MM.1S (cell line): ENCODE results near the gene GIPR.

Source experiments
- DNase-seq: peaks from one replicate; pipeline ENCODE4 v3.0.0-alpha.2; 2015
- H2AFZ ChIP-seq: fragments of 300-600 bp; sonication (generic); 2 replicates; pipeline ENCODE4 v1.6.0; 2016; ENCODE audit warnings: antibody characterized with exemption, low read length
- H3F3A ChIP-seq: fragments of 300-600 bp; sonication (generic); 2 replicates; pipeline ENCODE4 v1.6.1; 2016; ENCODE audit warnings: mild to moderate bottlenecking, antibody characterized with exemption, low read length, moderate library complexity, mixed read lengths; ENCODE audit not compliant: insufficient read depth
- H3K27ac ChIP-seq: fragments of 300-600 bp; sonication (generic); 2 replicates; pipeline ENCODE4 v1.5.1; 2016; ENCODE audit warnings: mild to moderate bottlenecking, low read length
- H3K27me3 ChIP-seq: fragments of 300-600 bp; sonication (generic); replicated peaks from 2 replicates; pipeline ENCODE4 v1.6.0; 2016; ENCODE audit warnings: low read length; ENCODE audit not compliant: insufficient read depth
- H3K36me3 ChIP-seq: fragments of 300-600 bp; sonication (generic); replicated peaks from 2 replicates; pipeline ENCODE4 v1.6.1; 2016; ENCODE audit warnings: mild to moderate bottlenecking, low read length, mixed read lengths; ENCODE audit not compliant: insufficient read depth
- H3K4me1 ChIP-seq: fragments of 300-600 bp; sonication (generic); 2 replicates; pipeline ENCODE4 v1.6.1; 2016; ENCODE audit warnings: low read length, mixed read lengths
- H3K4me2 ChIP-seq: fragments of 300-600 bp; sonication (generic); 2 replicates; pipeline ENCODE4 v1.6.0; 2016; ENCODE audit warnings: low read depth, low read length
- H3K4me3 ChIP-seq: fragments of 300-600 bp; sonication (generic); 2 replicates; pipeline ENCODE4 v1.5.1; 2016; ENCODE audit warnings: low read length, mixed read lengths
- H3K79me2 ChIP-seq: fragments of 300-600 bp; sonication (generic); 2 replicates; pipeline ENCODE4 v1.6.1; 2016; ENCODE audit warnings: mixed run types, low read length, mixed read lengths
- H3K9ac ChIP-seq: fragments of 300-600 bp; sonication (generic); 2 replicates; pipeline ENCODE4 v1.6.1; 2016; ENCODE audit warnings: low read length, mixed read lengths
- H3K9me2 ChIP-seq: fragments of 300-600 bp; sonication (generic); replicated peaks from 2 replicates; pipeline ENCODE4 v1.6.1; 2016; ENCODE audit warnings: mild to moderate bottlenecking, low read length, mixed read lengths; ENCODE audit not compliant: insufficient read depth
- H3K9me3 ChIP-seq: fragments of 300-600 bp; sonication (generic); replicated peaks from 2 replicates; pipeline ENCODE4 v1.6.1; 2016; ENCODE audit warnings: mild to moderate bottlenecking, low read length, mixed read lengths; ENCODE audit not compliant: insufficient read depth
- H4K20me1 ChIP-seq: fragments of 300-600 bp; sonication (generic); 2 replicates; pipeline ENCODE4 v1.6.1; 2016; ENCODE audit warnings: mild to moderate bottlenecking, low read length, moderate library complexity, mixed read lengths; ENCODE audit not compliant: insufficient read depth
- EZH2phosphoT487 ChIP-seq: fragments of 300-600 bp; sonication (generic); IDR thresholded peaks from 2 replicates; pipeline ENCODE4 v1.6.1; 2018; ENCODE audit warnings: antibody characterized with exemption, low read length
- TF ChIP-seq, protein P1 (sequence below): fragments of 300-600 bp; sonication (generic); IDR thresholded peaks from 2 replicates; pipeline ENCODE4 v1.5.1; 2016; ENCODE audit warnings: antibody characterized with exemption, low read length, mixed read lengths

The GIPR gene

GRCh38 chr19:45691516-45692186, 23.6 kb downstream of the GIPR start, which contains the start of gene SNRPD2:
TSS of gene SNRPD2 (minus strand) at chr19:45691953. CDS start at chr19:45691888, 65 bp downstream.
- peak within 1 kb of the TSS; percentile 91 for H3K9ac ChIP-seq
- no peaks in the 10 kb centered on the region for H4K20me1 ChIP-seq
- no peak for TF ChIP-seq EZH2phosphoT487
- 0 out of 2 replicates have a peak, but pooled peaks cover 10% of the 10 kb centered on the region for H3K4me1 ChIP-seq
- peak within 1 kb of the TSS; percentile 85 for H3K4me3 ChIP-seq
- H2AFZ ChIP-seq, result peak within 1 kb of the TSS; percentile 91
- 0 out of 2 replicates have a peak, but pooled peaks cover 9% of the 10 kb centered on the region for H3K36me3 ChIP-seq
- peak within 1 kb of the TSS; percentile 88 for H3K27ac ChIP-seq
- DNase-seq, result peak; percentile 93
- no peaks in the 10 kb centered on the region for H3K9me2 ChIP-seq
- H3K4me2 ChIP-seq, result peak within 1 kb of the TSS; percentile 57
- no peaks in the 10 kb centered on the region for H3K27me3 ChIP-seq
- H3K79me2 ChIP-seq, result peaks cover 43% of the 10 kb centered on the region
- no peaks in the 10 kb centered on the region for H3F3A ChIP-seq
- no peaks in the 10 kb centered on the region for H3K9me3 ChIP-seq

- Histone ChIP-seq H3K27ac (peak within 1 kb of the TSS; percentile 88), H2AFZ (peak within 1 kb of the TSS; percentile 91)
- TF ChIP-seq, protein P1, sequence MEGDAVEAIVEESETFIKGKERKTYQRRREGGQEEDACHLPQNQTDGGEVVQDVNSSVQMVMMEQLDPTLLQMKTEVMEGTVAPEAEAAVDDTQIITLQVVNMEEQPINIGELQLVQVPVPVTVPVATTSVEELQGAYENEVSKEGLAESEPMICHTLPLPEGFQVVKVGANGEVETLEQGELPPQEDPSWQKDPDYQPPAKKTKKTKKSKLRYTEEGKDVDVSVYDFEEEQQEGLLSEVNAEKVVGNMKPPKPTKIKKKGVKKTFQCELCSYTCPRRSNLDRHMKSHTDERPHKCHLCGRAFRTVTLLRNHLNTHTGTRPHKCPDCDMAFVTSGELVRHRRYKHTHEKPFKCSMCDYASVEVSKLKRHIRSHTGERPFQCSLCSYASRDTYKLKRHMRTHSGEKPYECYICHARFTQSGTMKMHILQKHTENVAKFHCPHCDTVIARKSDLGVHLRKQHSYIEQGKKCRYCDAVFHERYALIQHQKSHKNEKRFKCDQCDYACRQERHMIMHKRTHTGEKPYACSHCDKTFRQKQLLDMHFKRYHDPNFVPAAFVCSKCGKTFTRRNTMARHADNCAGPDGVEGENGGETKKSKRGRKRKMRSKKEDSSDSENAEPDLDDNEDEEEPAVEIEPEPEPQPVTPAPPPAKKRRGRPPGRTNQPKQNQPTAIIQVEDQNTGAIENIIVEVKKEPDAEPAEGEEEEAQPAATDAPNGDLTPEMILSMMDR, result no peak
Observed at GRCh38 chr19:45692187-45693105, 24.4 kb downstream of the GIPR start, which contains the start of gene QPCTL. TSS of gene QPCTL (plus strand) at chr19:45692666. CDS start at chr19:45692704, 38 bp downstream.

DNA sequence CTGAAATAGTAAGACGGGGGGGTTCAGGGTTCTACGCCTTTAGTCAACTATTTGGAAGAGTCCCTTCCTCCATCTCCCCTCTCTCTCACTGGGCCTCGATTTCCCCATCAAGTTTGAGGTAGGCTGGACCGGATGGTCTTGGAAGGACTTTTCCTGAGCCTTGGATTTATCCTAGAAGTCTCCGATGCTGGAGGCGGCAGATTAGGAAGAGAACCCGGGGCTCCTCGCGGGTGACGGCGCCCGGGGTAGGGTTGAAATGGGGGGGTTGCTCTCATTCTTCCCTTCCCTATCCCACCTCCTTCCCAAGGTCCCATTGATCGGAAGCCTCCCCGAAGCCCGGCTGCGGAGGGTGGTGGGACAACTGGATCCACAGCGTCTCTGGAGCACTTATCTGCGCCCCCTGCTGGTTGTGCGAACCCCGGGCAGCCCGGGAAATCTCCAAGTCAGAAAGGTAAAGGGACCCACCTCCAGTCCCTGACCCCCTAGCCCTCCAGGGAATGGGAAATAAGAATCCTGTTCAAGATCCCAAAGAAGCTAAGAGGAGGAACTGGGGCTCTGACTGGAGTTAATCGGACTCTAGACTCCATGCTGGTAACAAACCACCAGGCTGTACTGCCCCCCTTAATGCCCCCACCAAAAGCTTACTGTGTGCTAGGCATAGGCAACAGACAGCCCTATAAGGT, 25.2 kb downstream of the GIPR start:
- H2AFZ ChIP-seq, result peak overlapping the region; percentile 48
- 0 out of 2 replicates have a peak, but pooled peaks cover 10% of the 10 kb centered on the region for H3K4me1 ChIP-seq
- H3K9me3 ChIP-seq, result no peaks in the 10 kb centered on the region
- no peak for TF ChIP-seq EZH2phosphoT487
- TF ChIP-seq, protein P1, result peak; percentile 96
- peak overlapping the region; percentile 85 for H3K4me3 ChIP-seq
- H3K9ac ChIP-seq, result peak overlapping the region; percentile 91
- H4K20me1 ChIP-seq, result no peaks in the 10 kb centered on the region
- H3K79me2 ChIP-seq, result peaks cover 39% of the 10 kb centered on the region
- no peaks in the 10 kb centered on the region for H3K27me3 ChIP-seq
- H3K27ac ChIP-seq, result peak overlapping the region; percentile 88
- H3F3A ChIP-seq, result no peaks in the 10 kb centered on the region
- H3K9me2 ChIP-seq, result no peaks in the 10 kb centered on the region
- DNase-seq, result peak; percentile 75
- H3K4me2 ChIP-seq, result peak overlapping the region; percentile 57
- 0 out of 2 replicates have a peak, but pooled peaks cover 3% of the 10 kb centered on the region for H3K36me3 ChIP-seq

More at GRCh38 chr19:45692187-45693105, 24.4 kb downstream of the GIPR start, which contains the start of gene QPCTL:
- Histone ChIP-seq H3K36me3 (0 out of 2 replicates have a peak, but pooled peaks cover 9% of the 10 kb centered on the region), H3K79me2 (peaks cover 42% of the 10 kb centered on the region), H3K9me3 (no peaks in the 10 kb centered on the region), H3K4me1 (0 out of 2 replicates have a peak, but pooled peaks cover 10% of the 10 kb centered on the region), H3K9me2 (no peaks in the 10 kb centered on the region), H4K20me1 (no peaks in the 10 kb centered on the region), H3K9ac (peak within 1 kb of the TSS; percentile 91), H3K4me2 (peak within 1 kb of the TSS; percentile 57), H3K4me3 (peak within 1 kb of the TSS; percentile 85), H3K27me3 (no peaks in the 10 kb centered on the region), H3F3A (no peaks in the 10 kb centered on the region)
- peak; percentile 99 for DNase-seq
